ENCODE measurements around the gene SP3.

SP3 gene

DNA sequence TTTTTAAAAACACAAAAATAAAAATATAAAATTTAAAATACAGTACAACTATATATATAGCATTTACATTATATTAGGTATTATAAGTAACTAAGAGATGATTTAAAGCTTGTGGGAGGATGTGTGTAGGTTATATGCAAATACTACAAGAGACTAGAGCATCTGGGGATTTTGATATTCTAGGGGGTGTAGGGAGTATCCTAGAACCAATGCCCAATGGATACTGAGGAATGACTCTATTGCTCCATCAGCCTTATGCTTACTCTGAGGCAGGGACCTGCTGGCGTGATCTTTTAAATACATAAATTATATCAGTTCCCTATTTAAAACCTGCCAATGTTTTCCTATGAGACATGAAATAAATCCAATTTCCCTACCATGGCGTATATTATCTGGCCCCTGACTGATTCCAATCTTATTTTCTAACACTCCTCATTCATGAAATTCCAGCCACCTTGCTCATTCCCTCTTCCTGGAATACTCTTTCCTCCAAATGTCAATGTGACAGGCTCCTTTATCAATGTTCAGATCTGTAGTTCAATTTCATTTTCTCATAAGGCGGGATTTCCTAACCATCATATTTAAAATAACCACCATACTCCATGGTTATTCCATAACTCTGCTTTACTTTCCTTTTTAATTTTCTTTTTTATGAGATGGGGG, 22.2 kb downstream of the SP3 start:
- no peak for DNase-seq (ENCODE audit: low spot score)

DNA sequence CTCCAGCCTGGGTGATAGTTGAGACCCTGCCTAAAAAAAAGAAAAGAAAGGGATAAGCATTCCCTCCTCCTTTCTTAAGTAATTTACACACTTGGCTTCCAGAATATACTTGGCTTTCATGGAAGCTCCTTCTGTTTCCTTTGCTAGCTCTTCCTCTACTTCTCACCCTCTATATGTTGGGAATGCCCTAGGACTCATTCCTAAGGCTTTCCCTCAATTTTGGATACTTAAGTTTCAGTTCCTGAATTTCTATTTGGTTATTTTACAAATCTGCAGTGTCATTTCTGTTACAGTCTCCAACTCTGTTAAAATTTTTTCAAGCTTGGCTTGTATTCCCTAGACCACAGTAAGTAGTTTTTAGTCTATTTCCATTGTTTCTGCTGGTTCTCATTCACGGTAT, 23.6 kb downstream of the SP3 start:
- no peak for DNase-seq (ENCODE audit: low spot score)

DNA sequence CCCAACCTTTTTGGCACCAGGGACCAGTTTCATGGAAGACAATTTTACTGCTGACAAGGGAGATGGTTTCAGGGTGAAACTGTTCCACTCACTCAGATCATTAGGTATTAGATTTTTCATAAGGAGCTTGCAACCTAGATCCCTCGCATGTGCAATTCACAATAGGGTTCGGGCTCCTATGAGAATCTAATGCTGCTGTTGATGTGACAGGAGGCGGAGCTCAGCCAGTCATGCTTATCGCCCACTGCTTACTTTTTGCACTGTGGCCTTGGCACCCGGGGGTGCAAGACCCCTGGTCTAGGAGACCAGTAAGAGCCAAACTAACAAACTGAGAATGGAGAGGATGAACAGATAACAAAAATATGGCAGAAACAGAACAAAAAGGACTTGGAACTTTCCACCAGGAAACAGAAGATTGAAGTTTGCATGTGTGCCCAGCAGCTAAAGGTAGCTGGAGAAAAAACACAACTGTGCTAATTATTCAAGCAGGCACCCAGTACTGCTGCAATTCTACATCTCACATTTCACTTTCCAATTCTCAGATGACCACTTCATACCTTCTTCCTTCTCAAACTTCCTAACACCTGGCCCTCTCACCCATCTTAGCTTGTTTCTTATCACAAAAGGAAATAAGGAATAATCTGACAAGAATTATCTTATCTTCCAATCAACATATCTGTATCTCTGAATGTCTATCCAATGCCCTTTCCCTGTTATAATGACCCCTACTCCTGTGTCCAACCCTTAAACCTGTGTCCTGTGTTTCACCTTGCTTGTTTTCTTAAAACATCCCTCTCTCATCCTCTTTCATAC, 24.8 kb downstream of the SP3 start:
- DNase-seq (ENCODE audit: low spot score): no peak

DNA sequence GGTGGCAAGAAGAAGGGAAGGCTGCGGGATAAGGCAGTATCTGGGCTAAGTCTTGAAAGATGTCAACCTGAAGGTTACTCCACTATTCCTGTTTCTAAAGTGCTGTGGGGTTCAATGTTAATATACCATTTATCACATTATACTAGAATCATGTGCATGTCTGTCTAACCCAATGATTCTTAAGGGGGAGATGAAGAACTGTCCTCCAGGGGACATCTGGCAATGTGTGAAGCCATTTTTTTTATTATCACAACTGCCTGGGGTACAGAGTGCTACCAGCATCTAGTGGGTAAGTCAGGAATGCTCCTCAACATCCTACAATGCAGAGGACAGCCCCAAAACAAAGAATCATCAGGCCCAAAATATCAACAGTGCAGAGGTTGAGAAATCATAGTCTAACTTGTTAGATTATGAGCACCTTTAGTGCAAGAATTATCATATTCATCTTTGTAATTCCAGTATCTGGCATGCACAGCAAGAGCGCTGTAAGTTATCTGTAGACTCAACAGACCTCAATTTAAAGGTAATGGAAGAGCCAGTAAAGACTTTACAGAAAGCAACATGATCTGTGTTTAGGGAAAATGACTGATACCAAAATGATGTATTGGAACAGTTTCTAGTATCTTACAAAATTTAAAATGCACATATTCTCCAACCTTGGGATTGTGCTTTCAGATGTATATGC, 26.3 kb downstream of the SP3 start:
- no peak for DNase-seq (ENCODE audit: low spot score)

DNA sequence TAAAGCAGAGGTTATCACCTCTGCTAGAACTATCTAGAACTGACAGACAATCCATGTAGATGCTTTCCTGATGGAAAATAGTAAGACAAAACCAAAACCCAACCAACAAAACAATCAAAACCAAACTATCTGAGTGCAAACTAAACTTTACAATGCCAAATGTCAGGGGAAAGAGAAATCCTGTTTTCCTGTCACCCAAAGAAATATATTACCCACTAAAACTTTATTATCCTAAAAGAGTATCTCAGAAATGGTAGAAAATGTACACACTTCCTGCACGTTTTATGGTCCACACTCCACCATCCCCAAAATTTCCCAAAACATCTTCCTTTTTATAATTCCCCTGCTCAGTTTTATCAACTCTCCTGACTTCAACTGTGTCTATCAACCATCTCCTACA, 29.9 kb downstream of the SP3 start:
- DNase-seq (ENCODE audit: low spot score): no peak

DNA sequence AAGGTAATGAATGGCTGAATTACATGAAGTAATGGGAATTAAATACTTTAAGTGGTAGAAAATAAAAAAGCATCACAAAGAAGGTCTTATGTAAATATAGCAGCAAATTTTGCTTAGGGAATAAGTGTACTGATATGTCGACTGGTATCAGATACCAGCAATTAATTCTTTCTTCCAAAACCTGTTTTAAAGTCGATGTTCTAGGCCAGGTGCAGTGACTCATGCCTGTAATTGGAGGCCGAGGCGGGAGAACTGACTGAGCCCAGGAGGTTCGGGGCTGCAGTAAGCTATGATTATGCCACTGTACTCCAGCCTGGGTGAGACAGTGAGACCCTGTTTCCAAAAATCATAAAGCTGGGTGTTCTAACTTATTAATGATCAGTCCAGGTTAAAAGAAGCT, 30.3 kb downstream of the SP3 start:
- no peak for DNase-seq (ENCODE audit: low spot score)

DNA sequence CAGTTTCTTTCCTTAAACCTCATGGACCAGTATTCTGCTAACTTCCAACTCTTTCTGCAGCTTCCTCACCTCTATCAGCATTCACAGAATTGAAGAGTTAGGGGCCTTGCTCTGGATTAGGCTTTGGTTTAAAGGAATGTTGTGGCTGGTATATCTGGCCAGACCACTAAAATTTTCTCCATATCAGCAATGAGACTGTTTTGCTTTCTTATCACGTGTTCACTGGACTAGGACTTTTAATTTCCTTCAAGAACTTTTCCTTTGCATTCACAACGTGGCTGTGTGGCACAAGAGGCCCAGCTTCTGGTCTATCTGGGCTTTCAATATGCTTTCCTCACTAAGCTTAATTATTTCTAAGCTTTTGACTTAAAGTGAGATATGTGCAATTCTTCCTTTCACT, 33.4 kb downstream of the SP3 start:
- DNase-seq (ENCODE audit: low spot score): no peak

DNA sequence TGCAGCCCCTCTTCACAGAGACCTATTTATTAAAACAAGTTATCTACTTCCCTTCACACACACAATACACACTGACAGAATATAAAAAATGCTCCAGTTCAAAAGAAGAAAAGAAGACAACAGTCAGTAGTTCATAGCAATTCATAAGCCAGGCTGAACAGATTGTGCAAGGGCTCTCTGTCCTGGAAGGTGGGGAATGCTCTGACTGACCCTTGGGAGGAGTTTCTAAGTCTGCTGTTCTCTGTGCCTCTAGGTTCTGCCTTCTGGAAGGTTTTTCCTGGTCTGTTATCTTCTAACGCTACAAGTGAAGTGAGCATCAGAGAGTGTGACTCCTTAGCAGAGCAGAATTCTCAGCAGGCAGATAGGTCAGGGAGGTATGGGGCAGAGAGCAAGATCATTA, 35.7 kb downstream of the SP3 start:
- DNase-seq (ENCODE audit: low spot score): no peak

DNA sequence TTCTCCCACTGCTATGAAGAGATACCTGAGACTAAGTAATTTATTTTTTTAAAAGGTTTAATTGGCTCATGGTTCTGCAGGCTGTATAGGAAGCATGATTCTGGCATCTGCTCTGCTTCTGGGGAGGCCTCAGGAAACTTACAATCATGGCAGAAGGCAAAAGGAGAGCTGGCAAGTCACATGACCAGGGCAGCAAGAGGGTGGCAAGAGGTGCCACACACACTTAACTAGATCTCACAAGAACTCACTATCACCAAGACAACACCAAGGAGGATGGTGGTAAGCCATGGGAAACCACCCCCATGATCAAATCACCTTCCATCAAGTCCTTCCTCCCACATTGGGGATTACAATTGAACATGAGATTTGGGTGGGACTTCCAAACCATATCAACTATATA, 38.3 kb downstream of the SP3 start:
- no peak for DNase-seq (ENCODE audit: low spot score)

DNA sequence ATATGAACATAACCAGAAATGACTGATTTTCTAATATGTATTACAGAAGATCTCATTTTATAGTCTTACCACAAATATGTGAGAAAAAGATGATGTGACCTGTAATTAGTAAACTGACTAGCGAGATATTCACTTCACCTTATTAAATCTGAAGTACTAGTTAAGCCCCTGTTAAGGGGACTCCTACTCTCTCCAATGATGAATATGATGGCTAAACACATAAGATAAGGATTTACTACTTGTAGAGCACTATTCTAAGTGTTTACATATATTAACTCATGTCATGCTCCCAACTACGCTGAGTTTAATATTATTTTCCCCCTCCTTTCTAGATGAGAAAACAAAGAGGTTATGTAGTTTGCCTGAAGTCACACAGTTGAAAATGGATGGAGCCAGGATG, 40.9 kb downstream of the SP3 start:
- DNase-seq (ENCODE audit: low spot score): no peak

DNA sequence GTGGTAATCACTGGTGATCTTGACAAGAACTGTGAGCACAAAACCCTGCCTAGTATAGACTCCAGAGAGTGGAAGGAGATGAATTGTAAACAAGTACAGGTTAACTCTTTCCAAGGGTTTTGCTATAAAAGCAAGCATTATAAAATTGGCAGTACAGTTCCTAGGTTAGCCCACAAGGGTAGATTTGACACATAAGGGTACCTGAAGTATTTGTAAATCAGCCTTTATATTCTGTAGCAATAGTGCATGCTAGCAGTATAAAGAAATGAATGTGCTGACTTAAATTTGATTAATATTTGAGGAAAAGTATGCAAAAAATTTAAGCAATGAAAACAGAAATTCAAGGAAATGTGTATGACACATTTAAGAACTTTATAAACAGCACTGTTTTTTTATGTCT, 42.4 kb downstream of the SP3 start:
- DNase-seq (ENCODE audit: low spot score): no peak

DNA sequence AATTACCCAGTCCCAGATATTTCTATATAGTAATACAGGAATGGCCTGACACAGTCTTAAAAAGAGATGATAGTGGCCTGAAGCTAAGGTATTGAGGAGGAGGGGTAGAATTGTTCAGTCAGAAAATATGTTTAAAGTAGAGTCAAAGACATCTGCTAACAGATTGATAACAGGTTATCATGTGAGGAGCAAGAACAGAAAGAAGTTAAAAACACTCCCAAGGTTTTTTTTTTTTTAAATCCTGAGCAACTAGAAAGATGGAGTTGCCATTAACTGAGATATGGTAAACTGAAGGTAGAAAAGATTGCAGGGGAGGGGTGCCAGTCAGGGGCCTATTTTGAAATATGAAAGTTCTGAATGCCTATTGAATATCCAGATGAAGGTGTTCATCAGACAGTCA, 43.1 kb downstream of the SP3 start:
- DNase-seq (ENCODE audit: low spot score): no peak

DNA sequence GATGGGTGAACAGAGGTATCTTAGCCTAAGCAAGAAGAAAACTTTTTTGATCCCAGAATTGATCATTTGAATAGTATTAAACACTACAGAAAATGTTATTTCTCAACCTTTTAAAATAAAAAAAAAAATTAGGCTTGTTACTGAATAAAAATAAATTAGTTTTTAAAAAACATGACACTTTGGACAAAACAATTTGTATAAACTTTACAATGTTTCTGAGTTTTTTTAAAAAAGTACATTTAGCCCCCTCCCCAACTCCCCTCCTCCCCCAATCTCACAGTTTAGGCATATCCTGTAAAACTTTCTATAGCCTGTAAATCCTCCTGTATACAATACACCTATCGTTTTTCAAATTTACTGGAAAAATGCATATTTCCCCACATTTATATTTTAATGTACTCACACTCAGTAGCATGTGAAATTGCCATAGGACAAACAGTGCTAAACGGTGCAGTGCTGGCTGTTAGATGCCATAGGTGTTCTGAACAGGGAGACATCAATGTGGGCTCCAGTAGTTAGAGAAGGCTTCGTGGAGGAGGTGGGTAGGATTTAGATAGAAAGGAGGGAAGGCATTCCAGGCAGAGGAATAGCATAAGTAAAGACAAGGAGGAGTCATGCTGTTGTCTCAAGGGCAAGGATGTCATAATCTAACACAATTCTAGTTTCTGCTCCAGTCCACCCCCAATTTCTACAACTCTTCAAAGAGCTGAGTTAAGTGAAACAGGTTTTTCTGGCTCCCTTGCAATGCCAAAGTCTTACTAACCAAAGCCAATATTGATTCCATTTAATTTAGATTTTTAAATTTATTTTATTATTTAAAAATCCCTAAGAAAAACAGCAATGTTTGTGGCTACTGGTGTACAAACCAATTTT, 50.9 kb downstream of the SP3 start:
- no peak for DNase-seq (ENCODE audit: low spot score)

DNA sequence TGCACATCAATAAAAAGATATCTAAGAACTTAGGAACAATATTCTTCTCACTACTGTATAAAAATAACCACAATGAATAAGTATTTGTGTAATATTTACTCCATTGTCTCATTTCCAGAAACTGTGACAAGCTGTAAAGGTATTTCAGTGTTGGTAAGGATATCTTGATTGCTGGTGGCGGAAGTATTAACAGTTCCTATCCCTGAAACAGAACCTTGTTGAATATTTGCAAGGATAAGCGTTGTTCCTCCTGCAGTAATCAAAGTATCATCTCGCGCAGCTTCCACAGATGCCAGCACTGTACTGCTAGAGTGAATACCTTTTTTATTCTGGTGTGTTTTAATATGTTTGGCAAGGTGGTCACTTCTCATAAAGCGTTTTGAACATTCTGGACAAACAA, 55.3 kb downstream of the SP3 start:
- no peak for DNase-seq (ENCODE audit: low spot score)

DNA sequence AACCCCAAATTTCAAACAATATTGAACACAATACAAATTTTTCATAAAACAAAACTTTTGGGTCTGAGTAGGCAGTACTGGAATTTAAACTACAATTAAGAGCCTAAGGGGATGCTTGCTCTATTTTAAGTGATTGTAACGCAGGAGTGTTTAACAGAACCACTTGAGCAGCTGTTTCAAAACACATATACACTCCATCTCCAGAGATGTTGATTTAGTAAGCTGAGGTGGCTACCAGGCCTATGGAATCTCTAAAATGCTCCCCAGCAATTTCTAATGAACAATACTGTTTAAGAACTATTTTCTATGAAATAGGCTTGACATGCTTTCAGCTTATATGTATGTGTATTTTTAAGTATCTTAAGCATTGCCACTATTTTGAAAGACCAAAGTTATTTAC, 58.5 kb downstream of the SP3 start:
- no peak for DNase-seq (ENCODE audit: low spot score)

DNA sequence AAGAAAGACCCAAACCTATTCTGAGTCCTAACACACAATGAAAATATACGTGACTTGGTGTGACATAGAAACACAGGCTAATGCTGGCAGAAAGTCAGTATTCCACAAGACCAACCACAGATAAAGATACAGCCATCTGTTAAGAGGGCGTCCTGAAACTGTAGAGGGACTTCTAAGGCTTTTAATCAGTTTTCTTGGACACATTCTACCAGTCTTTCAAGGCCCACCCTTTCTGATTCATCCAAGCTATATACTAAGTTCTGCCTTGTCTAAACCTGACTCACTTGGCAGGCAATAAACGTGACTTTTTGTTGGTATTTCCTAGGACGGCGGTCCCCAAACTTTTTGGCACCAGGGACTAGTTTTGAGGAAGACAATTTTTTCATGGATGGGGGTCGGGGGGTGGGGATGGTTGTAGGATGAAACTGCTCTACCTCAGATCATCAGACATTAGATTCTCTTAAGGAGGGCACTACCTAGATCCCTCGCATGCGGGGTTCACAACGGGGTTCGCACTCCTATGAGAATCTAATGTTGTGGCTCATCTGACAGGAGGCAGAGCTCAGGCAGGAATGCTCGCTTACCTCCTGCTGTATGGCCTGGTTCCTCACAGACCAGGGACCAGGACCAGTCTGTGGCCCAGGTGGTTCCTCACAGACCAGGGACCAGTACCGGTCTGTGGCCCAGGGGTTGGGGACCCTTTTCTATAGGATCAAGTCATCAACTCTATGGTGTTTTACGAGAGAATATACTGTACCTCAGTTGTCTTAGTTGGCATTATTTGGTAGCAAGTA, 61.4 kb downstream of the SP3 start:
- no peak for DNase-seq (ENCODE audit: low spot score)

DNA sequence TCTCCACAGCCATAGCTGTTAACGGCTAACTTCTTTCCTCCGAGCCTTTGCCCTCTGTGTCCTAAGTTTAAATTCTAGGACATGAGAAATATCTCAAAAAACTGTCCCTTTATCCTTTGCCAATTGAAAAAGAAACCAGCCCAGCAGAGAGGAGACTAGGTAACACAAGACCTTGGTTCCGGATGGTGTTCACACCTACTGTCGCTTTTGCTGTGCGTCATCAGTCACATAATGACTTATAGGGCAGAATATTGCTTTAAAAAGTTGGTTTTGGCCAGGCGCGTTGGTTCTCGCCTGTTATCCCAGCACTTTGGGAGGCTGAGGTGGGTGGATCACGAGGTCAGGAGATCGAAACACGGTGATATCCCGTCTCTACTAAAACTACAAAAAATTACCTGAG, 66.2 kb downstream of the SP3 start:
- DNase-seq (ENCODE audit: low spot score): no peak

DNA sequence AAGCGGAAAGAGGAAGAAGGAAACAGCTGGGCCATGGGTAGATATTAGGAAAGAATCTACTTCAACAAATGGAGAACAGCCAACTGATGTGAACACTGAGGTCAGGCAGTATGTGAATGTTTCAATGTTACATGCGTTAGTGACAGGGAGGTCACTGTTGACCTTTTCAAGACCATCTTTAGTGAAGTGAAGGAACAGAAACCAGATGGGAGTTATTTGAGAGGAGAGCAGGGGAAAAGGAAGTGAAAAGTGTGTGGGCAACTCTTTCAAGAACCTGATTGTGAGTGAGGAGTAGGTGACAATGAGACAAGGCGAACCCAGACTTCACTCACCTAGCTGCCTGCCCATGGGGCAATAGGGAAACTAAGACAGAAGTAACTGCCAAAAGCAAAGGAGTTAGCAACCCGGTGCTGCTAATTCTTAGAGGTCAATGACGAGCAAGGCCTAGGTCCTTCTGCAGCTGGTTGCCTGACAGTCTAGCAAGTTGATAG, 67.0 kb downstream of the SP3 start:
- no peak for DNase-seq (ENCODE audit: low spot score)

DNA sequence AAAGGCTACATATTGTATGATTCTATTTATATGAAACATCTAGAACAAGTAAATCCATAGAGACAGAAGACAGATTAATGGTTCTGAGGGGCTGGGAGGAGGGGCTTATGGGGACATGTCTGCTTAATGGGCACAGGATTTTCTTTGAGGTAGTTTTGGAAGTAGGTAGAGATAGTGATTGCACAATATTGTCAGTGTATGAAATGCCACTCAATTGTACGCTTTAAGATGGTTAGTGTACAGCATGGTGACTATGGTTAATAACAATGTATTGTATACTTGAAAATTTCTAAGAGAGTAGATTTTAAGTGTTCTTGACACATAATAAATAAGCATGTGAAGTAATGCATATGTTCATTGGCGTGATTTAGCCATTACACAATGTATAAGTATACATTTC, 68.4 kb downstream of the SP3 start:
- no peak for DNase-seq (ENCODE audit: low spot score)

DNA sequence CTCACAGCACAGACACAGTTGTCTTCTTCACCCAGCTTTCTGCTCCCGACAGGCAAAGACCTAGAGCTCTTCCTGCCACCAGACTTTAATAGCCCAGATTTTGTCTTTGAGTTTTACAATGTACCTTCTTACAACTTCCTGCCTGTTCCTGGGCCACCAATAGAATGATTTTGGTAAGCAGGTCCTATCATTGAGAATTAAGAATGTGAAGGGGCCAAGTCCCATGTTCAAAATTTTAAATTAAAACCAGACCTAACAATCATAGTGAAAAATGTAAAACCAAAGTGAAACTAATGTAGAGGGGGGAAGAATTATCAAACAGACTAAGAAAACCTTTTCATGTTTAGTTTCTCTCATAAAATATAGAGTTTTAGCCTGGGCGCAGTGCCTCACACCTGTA, 72.8 kb downstream of the SP3 start:
- no peak for DNase-seq (ENCODE audit: low spot score)

DNA sequence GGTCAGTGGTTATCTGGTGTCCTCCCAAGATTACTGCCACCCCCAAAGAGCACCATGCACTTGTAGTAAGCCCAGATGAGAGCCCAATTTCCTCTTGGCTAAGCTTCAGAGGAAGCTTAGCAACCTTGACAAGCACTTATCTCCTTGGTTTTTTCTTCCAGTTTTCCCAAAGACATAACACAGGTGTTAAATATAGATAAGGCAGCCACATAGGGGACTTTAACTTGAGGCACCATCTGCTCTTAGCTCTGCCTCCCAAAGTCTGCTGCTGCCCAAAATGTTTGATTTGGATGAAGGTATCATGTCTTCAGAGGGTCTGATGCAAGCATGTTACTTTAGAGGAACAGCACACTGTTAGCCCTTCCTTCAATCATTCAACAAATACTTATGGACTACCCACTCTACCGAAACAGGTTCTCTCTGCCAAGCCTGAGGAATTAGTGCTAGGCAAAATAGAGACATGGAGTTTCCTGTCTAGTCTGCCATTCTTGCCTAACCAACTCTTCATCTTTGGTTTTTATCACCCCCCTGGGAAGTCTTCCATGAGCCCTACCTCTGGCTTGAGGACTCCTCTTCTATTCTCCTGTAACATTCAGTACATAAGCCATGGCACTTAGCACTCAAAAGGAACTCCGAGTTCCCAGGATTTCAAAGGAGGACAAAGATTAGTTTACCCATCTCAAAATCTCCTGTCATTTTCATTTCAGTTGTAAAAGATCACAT, 73.7 kb downstream of the SP3 start:
- DNase-seq (ENCODE audit: low spot score): no peak

Data from SW480 (cell line).